HG03103 (cell line): ENCODE data around the gene VWCE.
"Not testable (repeated sequence)": the region's sequence is repeated elsewhere in the genome, so short reads cannot be mapped to it uniquely, and the experiment has no call there.

ENCODE experiments used
- ATAC-seq: cut with Tn5 transposase; IDR thresholded peaks from one replicate; pipeline ENCODE4 v1.9.1; 2021; ENCODE audit warnings: low read depth; ENCODE audit not compliant: unreplicated experiment

VWCE gene

DNA sequence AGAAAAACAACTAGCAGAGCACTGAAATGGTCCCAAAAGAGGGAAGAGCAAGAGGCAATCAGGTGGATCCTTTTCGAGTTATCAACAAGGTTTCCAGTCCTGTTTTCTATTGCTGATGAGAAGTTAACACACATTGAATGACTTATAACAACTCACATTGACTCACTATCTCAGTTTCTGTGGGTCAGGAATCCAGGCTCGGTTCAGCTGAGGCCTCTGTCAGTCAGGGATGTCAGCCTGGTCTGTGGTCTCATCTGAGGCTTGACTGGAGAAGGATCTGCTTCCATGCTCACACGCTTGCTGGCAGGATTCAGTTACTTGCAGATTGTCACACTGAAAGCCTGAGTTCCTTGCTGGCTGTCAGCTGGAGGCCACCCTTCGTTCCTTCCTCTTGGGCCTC lies 76.8 kb downstream of the VWCE start:
- ATAC-seq, result not testable (repeated sequence)

DNA sequence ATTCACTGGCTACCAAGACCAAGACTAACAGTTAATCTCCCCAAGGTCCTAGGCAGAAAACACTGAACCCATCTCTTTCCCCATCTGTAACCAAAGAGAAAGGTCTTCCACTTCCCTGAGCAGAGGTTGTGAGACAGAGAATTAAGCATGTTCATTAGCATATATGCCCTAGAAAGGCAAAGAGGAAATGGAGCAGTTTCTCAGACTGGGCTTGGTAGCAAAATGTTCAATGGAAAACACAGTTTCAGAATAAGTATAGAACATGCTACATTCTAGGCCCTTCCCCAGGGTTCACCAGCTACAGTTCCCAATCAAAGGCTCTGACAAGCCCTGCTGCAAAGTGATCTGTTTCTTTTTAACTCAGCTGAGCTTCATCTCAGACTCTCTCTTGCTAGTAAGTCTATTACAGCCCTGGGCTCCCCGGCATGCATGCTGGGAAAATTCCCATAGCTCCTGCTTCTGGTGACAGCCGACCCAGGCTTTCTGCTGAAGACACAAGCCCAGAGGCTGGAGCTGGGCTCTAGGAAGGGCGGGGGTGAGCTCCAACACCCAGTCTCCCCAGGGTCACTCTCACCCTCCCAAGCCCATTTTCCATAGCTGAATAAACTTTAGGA lies 81.3 kb downstream of the VWCE start:
- ATAC-seq, result not testable (repeated sequence)

DNA sequence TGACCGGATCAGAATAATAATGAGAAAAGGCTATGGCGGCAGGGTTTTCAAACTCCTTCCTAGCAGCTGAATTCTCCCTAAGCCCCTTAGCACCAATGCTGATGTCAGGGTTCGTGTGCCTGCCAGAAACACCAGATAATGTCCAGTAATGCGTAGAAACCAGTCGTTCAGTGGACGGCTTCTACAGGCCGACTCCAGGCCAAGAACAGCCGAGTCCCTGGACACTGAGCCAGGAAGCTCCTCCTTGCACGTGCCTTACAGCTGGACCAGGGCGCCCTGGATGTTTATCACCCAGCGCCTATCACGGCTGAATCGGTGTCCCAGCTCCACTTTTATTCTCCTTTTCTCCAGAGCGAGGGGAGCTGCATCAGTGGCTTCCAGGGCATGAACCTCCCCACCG lies 82.9 kb downstream of the VWCE start:
- ATAC-seq, result not testable (repeated sequence)

DNA sequence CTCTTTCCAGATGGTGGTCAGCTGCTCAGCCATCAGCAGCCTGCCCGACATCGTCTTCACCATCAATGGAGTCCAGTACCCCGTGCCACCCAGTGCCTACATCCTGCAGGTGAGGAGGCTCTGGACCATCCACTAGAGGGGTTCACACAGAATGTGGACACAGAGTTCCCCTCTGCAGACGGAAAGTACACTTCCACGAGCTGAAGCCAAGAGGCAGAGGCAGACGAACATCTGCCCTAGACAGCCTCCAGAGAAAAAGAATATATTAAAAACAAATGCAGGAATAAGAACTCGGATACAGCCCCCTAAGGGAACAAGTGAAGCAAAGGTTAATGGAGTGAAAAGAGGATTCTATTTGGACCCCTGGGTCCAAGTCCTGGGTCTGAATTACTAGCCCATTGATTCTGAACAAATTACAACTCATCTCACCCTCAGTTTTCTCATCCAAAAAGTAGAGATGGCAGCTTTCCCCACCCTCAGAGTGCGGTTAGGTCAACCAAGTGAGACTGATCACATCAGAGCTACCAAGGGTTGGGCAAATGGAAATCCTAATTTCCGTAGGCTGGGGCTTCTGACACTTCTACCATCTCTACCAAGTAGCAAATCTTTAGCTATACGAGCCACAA lies 83.7 kb downstream of the VWCE start:
- ATAC-seq, result not testable (repeated sequence)

DNA sequence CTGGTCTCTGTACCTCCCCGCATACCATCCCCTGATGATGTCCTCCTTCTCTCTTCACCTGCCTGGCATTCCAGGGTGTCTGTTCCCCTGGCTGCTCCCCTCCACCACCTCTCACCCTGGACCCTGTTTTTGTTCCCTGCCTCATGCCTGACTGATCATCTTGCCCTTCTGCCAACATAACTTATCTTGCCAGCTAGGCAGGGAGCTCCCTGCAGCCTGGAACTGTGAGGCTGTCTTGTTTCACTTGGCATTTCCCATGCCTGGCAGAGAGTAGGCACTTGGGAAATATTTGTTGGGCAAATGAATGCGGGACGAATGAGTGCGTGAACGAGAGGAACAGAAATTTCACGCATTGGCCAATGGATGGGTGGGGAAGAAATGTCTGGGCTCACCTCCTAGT lies 84.5 kb downstream of the VWCE start:
- ATAC-seq, result not testable (repeated sequence)
